T-cell (primary cell): ENCODE results near the gene ZBTB40. TPM values are rescaled to one million over a fixed set of nuclear protein-coding genes. Genes with fewer than 3 reads are reported as not detected.

Source experiments
- ATAC-seq, 4 experiments: fragments of 200-7000 bp in 3 of 4; fragments of 150-1000 bp in 1 of 4; cut with Tn5 transposase; replicated peaks in 1 of 4; 1 replicate in 3 of 4; 2 replicates in 1 of 4; pipeline ENCODE4 v1.10.0; 2021; ENCODE audit warnings: moderate library complexity in 3 of 4, mild to moderate bottlenecking in 2 of 4, moderate number of reproducible peaks in 1 of 4
- CTCF ChIA-PET, 2 donors: fragments of 300-600 bp; sonication (Branson Sonifier 250); formaldehyde crosslinking; loops; one replicate each; lab custom pipeline; 2022; ENCODE audit warnings: antibody characterized with exemption in 2 of 2; lab: Charles Lee
- POLR2A ChIA-PET, 2 donors: fragments of 300-600 bp; sonication (Branson Sonifier 250); formaldehyde crosslinking; loops; one replicate each; lab custom pipeline; 2022; ENCODE audit warnings: antibody characterized with exemption in 2 of 2; lab: Charles Lee
- DNase-seq, 35 experiments: peaks; one replicate each; pipeline versions ENCODE4 v3.0.0 to v3.0.0-alpha.2; 2013 to 2023
- H3K27ac ChIP-seq: one replicate; pipeline ENCODE4 v1.5.1; 2013; ENCODE audit warnings: low read length
- H3K27me3 ChIP-seq, 2 experiments: replicated peaks in 1 of 2; 1 replicate in 1 of 2; 2 replicates in 1 of 2; pipeline versions ENCODE4 v1.6.1 to v1.7.0; 2013; ENCODE audit warnings: low read length in 1 of 2, mixed read lengths in 1 of 2; ENCODE audit not compliant: control insufficient read depth in 2 of 2, insufficient read depth in 2 of 2; ENCODE audit errors: extremely low read depth in 1 of 2
- H3K36me3 ChIP-seq, 2 donors: 1 replicate in 1 of 2; 2 replicates in 1 of 2; pipeline versions ENCODE4 v1.6.1 to v1.7.0; 2013; ENCODE audit warnings: low read length in 1 of 2; ENCODE audit not compliant: control insufficient read depth in 2 of 2, insufficient read depth in 1 of 2; ENCODE audit errors: extremely low read depth in 1 of 2
- H3K4me1 ChIP-seq, 2 experiments: 1 replicate in 1 of 2; 2 replicates in 1 of 2; pipeline versions ENCODE4 v1.6.1 to v1.7.0; 2013; ENCODE audit warnings: low read length in 2 of 2, mixed read lengths in 1 of 2; ENCODE audit not compliant: insufficient read depth in 2 of 2, control insufficient read depth in 1 of 2; ENCODE audit errors: extremely low read depth in 1 of 2
- H3K4me3 ChIP-seq, 2 donors: 1 replicate in 1 of 2; 2 replicates in 1 of 2; pipeline versions ENCODE4 v1.5.1 to v1.7.0; 2013; ENCODE audit warnings: mild to moderate bottlenecking in 2 of 2, low read length in 1 of 2, moderate library complexity in 1 of 2; ENCODE audit not compliant: control insufficient read depth in 1 of 2; ENCODE audit errors: extremely low read depth in 1 of 2
- H3K9me3 ChIP-seq: 2 replicates; pipeline ENCODE4 v1.7.0; 2013
- H3K27ac Mint-ChIP-seq, 2 donors: one replicate each; pipeline ENCODE4 v1.8.0; 2020 to 2021; ENCODE audit warnings: mild to moderate bottlenecking in 2 of 2, mixed read lengths in 2 of 2
- H3K27me3 Mint-ChIP-seq, 2 donors: one replicate each; pipeline ENCODE4 v1.8.0; 2021 to 2022; ENCODE audit warnings: mixed read lengths in 2 of 2
- H3K36me3 Mint-ChIP-seq: one replicate; pipeline ENCODE4 v1.8.0; 2021; ENCODE audit warnings: mixed read lengths
- H3K4me1 Mint-ChIP-seq, 3 donors: one replicate each; pipeline ENCODE4 v1.8.0; 2020 to 2022; ENCODE audit warnings: mixed read lengths in 3 of 3, mild to moderate bottlenecking in 1 of 3
- H3K4me3 Mint-ChIP-seq, 3 donors: one replicate each; pipeline ENCODE4 v1.8.0; 2020 to 2022; ENCODE audit warnings: mild to moderate bottlenecking in 3 of 3, mixed read lengths in 3 of 3, moderate library complexity in 3 of 3
- H3K9me3 Mint-ChIP-seq, 3 donors: one replicate each; pipeline ENCODE4 v1.8.0; 2020 to 2022; ENCODE audit warnings: mixed read lengths in 3 of 3
- WGBS: methylation state at CpG from one replicate; pipeline ENCODE4 v1.1.5; 2013; ENCODE audit warnings: missing lambda C conversion rate; ENCODE audit not compliant: insufficient coverage; 5-methylcytosine and 5-hydroxymethylcytosine counted together
- total RNA-seq, 35 experiments: library from RNA in 6 of 35; stranded (reverse) in 6 of 35; fragments of 120-200 nt in 1 of 35; gene quantifications; one replicate each; pipeline versions ENCODE4 v1.2.1 to v1.2.4 and lab custom pipeline; 2013 to 2026

Gene ZBTB40
- total RNA-seq, 5 donors from 2014 or later (not counting 1 experiment from before 2014, with no cell fraction given): 42.6 to 62.9 (median 54.1) TPM

DNA sequence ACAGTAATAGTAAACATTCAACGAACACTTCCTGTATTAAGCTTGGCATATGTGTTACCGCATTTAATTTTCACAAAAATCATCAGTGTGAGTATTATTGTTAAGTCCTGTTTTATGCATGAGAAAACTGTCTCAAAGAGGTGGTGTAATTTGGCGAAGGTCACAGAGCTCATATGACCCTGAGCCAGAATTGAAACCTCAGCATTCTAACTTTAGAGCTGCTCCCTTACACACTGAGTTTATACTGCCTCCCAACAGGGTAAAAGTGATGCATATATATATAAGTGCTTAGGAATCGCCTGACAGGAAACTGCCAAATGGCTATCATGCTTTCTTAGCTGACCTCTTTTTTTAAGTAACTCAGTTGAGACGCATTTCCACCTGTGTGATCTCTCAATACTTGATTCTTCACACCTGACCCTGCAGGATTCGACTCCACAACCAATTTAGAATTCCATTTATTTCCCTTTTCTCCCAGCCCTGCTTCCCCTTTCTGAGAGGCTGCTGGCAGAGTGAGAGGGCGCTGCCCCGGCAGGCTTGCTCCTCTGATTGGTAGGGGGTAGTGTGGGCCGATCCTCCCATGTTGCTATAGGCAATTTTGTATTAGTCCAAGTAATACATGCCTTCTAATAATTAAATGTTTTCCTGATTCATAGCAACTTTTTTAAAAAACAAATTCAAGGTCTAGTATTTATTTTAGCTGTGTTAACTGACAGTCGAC is 40.5 kb downstream of the ZBTB40 start:
- 100% methylated on average over 2 of the region's 10 CpGs for WGBS
- peaks cover 56% of the 10 kb centered on the region for H3K36me3 Mint-ChIP-seq
- H3K9me3 Mint-ChIP-seq: no peaks in the 10 kb centered on the region
- Histone ChIP-seq H3K4me3 (no peak overlapping the region), H3K4me1 (no peaks in the 10 kb centered on the region), H3K27me3 (no peaks in the 10 kb centered on the region), H3K27ac (no peak overlapping the region), H3K9me3 (no peaks in the 10 kb centered on the region), H3K36me3 (peaks cover 4 to 38% of the 10 kb centered on the region in 2 donors)
- no peaks in the 10 kb centered on the region for H3K27me3 Mint-ChIP-seq
- H3K4me3 Mint-ChIP-seq: no peak overlapping the region
- ATAC-seq (no peak), DNase-seq (no peak)
- peaks cover 0 to 7% (median 2%) of the 10 kb centered on the region in 3 donors for H3K4me1 Mint-ChIP-seq
- ChIA-PET POLR2A (interaction anchor here in 1 of 2 donors (0.6 kb wide), 1 partner anchor 24 kb away, joined by 6 read pairs; no protein-coding TSS in a partner anchor), CTCF (no interaction called here)
- H3K27ac Mint-ChIP-seq: no peak overlapping the region

DNA sequence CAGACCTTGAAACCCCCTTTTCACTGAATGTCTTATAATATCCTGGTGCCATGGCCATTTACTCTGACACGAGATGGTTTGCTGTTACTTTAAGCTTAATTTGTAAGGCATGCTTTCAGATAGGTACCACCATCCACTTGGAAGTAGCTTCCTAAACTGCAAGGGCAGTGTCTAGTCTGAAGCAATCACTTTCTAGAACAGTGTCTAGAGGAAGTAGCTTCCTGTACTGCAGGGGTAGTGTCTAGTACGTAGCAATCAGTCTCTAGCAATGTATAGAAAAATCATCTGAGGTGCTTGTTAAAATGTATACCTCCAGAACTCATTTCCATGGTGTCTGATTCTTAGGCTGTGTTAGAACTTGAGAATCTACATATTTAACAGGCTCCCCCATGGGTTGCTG is 42.5 kb downstream of the ZBTB40 start:
- peaks cover 0 to 7% (median 2%) of the 10 kb centered on the region in 3 donors for H3K4me1 Mint-ChIP-seq
- Histone ChIP-seq H3K27me3 (no peaks in the 10 kb centered on the region), H3K4me1 (no peaks in the 10 kb centered on the region), H3K9me3 (no peaks in the 10 kb centered on the region), H3K36me3 (peaks cover 4 to 38% of the 10 kb centered on the region in 2 donors), H3K27ac (no peak overlapping the region), H3K4me3 (no peak overlapping the region)
- H3K4me3 Mint-ChIP-seq: no peak overlapping the region
- POLR2A ChIA-PET: no interaction called here
- CTCF ChIA-PET: no interaction called here
- no peaks in the 10 kb centered on the region for H3K9me3 Mint-ChIP-seq
- peaks cover 74% of the 10 kb centered on the region for H3K36me3 Mint-ChIP-seq
- no peak for ATAC-seq
- H3K27ac Mint-ChIP-seq: no peak overlapping the region
- no peaks in the 10 kb centered on the region for H3K27me3 Mint-ChIP-seq
- no peak for DNase-seq
- WGBS: 100% methylated on average over 1 of the region's 2 CpGs

DNA sequence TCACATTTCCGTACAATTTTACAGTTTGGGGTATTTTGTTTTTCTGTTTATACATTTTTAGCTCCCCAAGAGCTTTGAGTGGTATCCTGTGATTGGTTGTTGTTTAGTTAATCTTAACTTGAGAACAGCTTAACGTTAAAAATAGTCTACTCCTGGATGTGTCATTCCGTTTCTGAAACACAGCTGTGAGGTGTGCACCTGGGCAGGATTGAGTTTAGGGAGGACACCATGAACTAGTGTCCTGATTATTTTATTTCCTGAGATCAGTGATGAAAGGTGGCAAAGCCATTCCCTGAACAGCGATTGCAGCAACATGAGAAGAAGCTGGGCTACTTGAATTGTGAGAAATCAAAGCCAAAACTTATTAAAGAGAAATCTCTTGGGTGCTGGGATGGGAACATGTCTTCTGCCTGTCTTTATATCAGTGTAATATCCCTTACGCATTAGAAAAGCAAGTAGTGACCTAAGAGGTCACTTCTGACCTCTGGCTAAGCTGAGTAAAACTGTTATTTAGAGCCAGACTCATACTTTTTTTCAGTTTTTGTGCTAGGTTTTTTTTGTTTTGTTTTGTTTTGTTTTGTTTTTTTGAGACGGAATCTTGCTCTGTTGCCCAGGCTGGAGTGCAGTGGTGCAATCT is 43.4 kb downstream of the ZBTB40 start:
- Histone ChIP-seq H3K27ac (no peak overlapping the region), H3K4me1 (no peaks in the 10 kb centered on the region), H3K27me3 (no peaks in the 10 kb centered on the region), H3K9me3 (no peaks in the 10 kb centered on the region), H3K4me3 (no peak overlapping the region), H3K36me3 (peaks cover under 1 to 38% of the 10 kb centered on the region in 2 donors)
- CTCF ChIA-PET: no interaction called here
- 83% methylated on average over 2 of the region's 6 CpGs for WGBS
- no peak overlapping the region for H3K27ac Mint-ChIP-seq
- H3K9me3 Mint-ChIP-seq: no peaks in the 10 kb centered on the region
- H3K36me3 Mint-ChIP-seq: peaks cover 71% of the 10 kb centered on the region
- no peak overlapping the region for H3K4me3 Mint-ChIP-seq
- DNase-seq (no peak), ATAC-seq (no peak)
- POLR2A ChIA-PET: no interaction called here
- peaks cover 0 to 7% (median 2%) of the 10 kb centered on the region in 3 donors for H3K4me1 Mint-ChIP-seq
- no peaks in the 10 kb centered on the region for H3K27me3 Mint-ChIP-seq

DNA sequence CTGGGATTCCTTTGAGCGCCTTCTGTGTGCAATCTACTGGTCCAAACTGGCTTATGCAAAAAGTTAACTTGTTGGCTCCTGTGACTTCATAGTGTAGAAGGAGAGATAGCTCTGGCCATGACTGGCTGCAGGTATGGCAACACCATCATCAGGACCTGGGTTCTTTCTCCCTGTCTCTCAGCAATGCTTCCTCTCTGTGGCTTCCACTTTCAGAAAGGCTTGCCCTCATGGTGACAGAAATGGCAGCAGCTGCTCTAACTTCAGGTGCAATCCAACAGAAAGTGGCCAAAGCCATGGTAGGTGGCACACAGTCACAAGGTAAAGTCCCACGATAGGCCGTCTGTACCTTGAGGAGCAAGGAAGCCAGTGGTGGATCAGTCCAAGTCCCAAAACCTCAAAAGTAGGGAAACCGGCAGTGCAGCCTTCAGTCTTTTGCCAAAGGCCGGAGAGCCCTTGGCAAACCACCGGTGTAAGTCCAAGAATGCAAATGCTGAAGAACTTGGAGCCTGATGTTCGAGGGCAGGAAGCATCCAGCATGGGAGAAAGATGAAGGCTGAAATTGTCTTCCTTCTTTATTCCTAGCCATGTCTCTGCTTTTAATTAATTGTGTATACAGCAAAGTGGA is 45.0 kb downstream of the ZBTB40 start:
- Histone ChIP-seq H3K4me1 (no peaks in the 10 kb centered on the region), H3K27me3 (no peaks in the 10 kb centered on the region), H3K36me3 (peaks cover 0 to 30% of the 10 kb centered on the region in 2 donors), H3K9me3 (no peaks in the 10 kb centered on the region), H3K4me3 (no peak overlapping the region), H3K27ac (no peak overlapping the region)
- Mint-ChIP-seq H3K9me3 (no peaks in the 10 kb centered on the region), H3K27me3 (no peaks in the 10 kb centered on the region), H3K36me3 (peaks cover 66% of the 10 kb centered on the region), H3K4me3 (no peak overlapping the region), H3K4me1 (peaks cover 0 to 7% (median 2%) of the 10 kb centered on the region in 3 donors), H3K27ac (no peak overlapping the region)
- CTCF ChIA-PET: no interaction called here
- POLR2A ChIA-PET: no interaction called here
- WGBS: 100% methylated on average over 5 of the region's 7 CpGs
- no peak for DNase-seq
- ATAC-seq: no peak

DNA sequence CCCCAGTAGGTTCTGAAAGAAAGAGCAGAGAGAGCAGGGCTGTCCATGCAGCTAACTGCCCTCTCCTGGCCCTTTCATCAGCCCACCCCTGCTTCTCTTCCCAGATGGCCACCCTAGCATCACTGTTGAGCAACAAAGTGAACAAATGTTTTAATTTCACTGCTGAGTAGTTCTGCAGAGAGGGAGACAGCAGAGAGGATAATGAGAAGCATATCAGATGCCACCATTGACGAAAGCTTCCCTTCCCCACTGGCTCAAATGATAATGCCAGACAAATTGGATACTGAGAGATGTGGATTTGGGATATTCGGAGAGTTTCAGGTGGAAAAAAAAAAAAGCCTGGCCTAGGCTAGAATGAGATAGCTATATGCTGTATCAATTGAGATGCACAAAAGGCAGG is 46.8 kb downstream of the ZBTB40 start:
- Histone ChIP-seq H3K4me3 (no peak overlapping the region), H3K9me3 (no peaks in the 10 kb centered on the region), H3K27me3 (no peaks in the 10 kb centered on the region), H3K27ac (no peak overlapping the region), H3K4me1 (no peaks in the 10 kb centered on the region), H3K36me3 (peaks cover 0 to 26% of the 10 kb centered on the region in 2 donors)
- DNase-seq: no peak
- peaks cover 54% of the 10 kb centered on the region for H3K36me3 Mint-ChIP-seq
- WGBS: 100% methylated on average over 1 of the region's 2 CpGs
- ChIA-PET POLR2A (interaction anchor here in 1 of 2 donors (0.6 kb wide), 1 partner anchor 33 kb away, joined by 3 read pairs; no protein-coding TSS in a partner anchor), CTCF (no interaction called here)
- no peak for ATAC-seq
- H3K27ac Mint-ChIP-seq: no peak overlapping the region
- H3K9me3 Mint-ChIP-seq: no peaks in the 10 kb centered on the region
- no peak overlapping the region for H3K4me3 Mint-ChIP-seq
- H3K4me1 Mint-ChIP-seq: peaks cover 0 to 5% (median under 1%) of the 10 kb centered on the region in 3 donors
- no peaks in the 10 kb centered on the region for H3K27me3 Mint-ChIP-seq

DNA sequence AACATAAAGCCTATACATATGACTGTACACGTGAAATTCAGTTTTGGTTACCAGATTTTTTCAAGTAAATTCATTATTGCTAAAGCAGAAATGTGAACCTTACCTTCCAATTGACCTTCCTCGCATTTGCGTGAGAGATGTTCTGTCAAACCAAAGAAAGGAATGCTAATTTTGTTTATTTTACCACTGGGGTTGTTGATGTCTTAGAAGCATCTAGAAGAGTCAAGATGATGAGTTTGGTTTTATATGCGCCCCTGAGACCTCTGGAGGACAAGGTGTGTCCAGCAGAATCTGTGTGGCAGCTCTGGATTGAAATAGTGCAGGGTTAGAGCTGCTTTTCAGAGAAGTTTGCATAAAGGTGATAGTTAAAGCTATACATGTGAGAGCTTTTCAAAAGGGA is 48.4 kb downstream of the ZBTB40 start:
- Histone ChIP-seq H3K36me3 (peaks cover 0 to 26% of the 10 kb centered on the region in 2 donors), H3K27ac (no peak overlapping the region), H3K4me1 (no peaks in the 10 kb centered on the region), H3K4me3 (no peak overlapping the region), H3K27me3 (no peaks in the 10 kb centered on the region), H3K9me3 (no peaks in the 10 kb centered on the region)
- Mint-ChIP-seq H3K27me3 (no peaks in the 10 kb centered on the region), H3K4me1 (no peaks in the 10 kb centered on the region), H3K4me3 (no peak overlapping the region), H3K9me3 (no peaks in the 10 kb centered on the region), H3K27ac (no peak overlapping the region), H3K36me3 (peaks cover 45% of the 10 kb centered on the region)
- DNase-seq (no peak), ATAC-seq (no peak)
- ChIA-PET POLR2A (no interaction called here), CTCF (no interaction called here)
- WGBS: 100% methylated on average over 1 of the region's 4 CpGs
